ENCODE data around the gene USP9X.

USP9X gene

DNA sequence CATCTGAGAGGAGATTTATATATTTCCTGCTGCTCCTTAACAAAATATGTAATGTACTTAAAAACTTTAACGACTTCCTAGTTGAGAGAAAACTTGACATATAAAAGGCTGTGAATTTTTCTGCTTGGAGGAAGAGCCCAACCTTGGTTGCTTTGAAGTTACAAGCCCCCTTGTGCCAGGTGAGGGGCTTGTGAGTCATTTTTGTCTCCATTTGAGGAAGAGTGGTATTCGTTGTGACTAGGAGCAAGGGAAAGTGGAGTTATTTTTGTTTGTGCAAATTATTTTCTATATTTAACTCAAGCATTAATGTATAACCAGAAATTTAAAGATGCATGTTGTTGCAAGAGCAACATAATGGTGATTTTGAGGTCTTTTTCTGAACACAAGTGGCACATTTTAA, 149.7 kb downstream of the USP9X start:
- no peaks in the 10 kb centered on the region for H3K4me1 ChIP-seq (ENCODE audit: control insufficient read depth, insufficient read depth, low read length)
- no peaks in the 10 kb centered on the region for H3K36me3 ChIP-seq (ENCODE audit: control insufficient read depth, insufficient read depth, low read length)
- no peaks in the 10 kb centered on the region for H3K27me3 ChIP-seq (ENCODE audit: control insufficient read depth, insufficient read depth, low read length)
- H3K9ac ChIP-seq (ENCODE audit: low read length) = no peak overlapping the region
- no peaks in the 10 kb centered on the region for H3K9me3 ChIP-seq (ENCODE audit: control insufficient read depth, low read length)
- H3K4me3 ChIP-seq (ENCODE audit: low read length) = no peak overlapping the region

DNA sequence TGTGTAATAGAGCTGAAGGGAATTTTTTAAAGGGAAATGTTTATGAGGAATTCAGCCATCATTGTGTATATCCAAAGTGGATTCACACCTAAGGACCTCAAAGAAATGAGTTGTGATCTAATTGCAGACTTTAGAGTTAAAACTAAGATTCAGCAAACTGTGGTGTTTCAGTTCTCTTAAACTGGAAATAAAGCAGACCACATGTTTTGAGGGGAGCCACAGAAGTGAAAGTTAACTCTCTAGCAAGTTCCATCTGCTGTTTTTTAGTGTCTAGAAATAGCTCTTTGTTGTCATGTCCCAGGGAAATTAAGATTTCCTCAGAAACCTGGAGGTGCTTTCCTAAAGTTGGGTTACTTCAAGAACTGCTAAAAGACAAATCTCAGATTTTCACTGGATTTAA, 151.4 kb downstream of the USP9X start:
- no peak overlapping the region for H3K4me3 ChIP-seq (ENCODE audit: low read length)
- no peak overlapping the region for H3K9ac ChIP-seq (ENCODE audit: low read length)
- no peaks in the 10 kb centered on the region for H3K36me3 ChIP-seq (ENCODE audit: control insufficient read depth, insufficient read depth, low read length)
- no peaks in the 10 kb centered on the region for H3K4me1 ChIP-seq (ENCODE audit: control insufficient read depth, insufficient read depth, low read length)
- H3K27me3 ChIP-seq (ENCODE audit: control insufficient read depth, insufficient read depth, low read length) = no peaks in the 10 kb centered on the region
- H3K9me3 ChIP-seq (ENCODE audit: control insufficient read depth, low read length) = no peaks in the 10 kb centered on the region

DNA sequence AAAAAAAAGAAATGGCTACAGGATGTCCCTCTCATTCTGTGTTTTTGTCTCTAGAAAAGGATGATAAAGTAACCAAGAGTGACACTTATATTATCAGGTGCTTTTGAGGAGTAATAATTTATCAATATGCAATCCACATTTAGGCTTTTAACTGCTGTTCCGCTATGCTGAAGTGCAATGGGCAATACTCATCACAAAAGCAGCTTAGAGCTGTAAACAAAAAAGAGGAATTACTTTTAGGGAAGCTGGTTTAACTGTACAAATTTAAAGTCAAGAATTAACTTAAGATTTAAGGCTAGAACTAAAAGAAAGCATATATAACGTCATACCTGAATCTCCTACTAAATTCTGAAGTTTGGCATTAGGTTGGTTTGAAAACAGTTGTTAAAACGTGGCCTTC, 155.3 kb downstream of the USP9X start:
- no peak overlapping the region for H3K4me3 ChIP-seq (ENCODE audit: low read length)
- H3K36me3 ChIP-seq (ENCODE audit: control insufficient read depth, insufficient read depth, low read length) = no peaks in the 10 kb centered on the region
- no peaks in the 10 kb centered on the region for H3K9me3 ChIP-seq (ENCODE audit: control insufficient read depth, low read length)
- no peak overlapping the region for H3K9ac ChIP-seq (ENCODE audit: low read length)
- no peaks in the 10 kb centered on the region for H3K27me3 ChIP-seq (ENCODE audit: control insufficient read depth, insufficient read depth, low read length)
- no peaks in the 10 kb centered on the region for H3K4me1 ChIP-seq (ENCODE audit: control insufficient read depth, insufficient read depth, low read length)

DNA sequence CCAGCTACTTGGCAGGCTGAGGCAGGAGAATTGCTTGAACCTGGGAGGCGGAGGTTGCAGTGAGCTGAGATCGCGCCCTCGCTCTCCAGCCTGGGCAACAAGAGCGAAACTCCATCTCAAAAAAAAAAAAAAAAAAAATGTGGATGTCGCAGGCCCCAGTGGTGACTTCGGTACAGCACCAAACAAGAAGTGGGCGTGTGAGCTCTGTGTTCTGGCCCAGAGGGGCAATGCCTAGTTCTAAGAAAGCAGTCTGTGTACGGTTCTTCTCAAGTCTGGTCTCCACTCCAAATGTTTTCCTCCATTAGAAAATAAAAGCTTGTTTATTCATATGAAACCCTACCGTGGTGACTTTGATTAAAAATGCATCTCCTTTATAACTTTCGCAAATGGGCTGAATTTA, 156.7 kb downstream of the USP9X start:
- no peaks in the 10 kb centered on the region for H3K27me3 ChIP-seq (ENCODE audit: control insufficient read depth, insufficient read depth, low read length)

DNA sequence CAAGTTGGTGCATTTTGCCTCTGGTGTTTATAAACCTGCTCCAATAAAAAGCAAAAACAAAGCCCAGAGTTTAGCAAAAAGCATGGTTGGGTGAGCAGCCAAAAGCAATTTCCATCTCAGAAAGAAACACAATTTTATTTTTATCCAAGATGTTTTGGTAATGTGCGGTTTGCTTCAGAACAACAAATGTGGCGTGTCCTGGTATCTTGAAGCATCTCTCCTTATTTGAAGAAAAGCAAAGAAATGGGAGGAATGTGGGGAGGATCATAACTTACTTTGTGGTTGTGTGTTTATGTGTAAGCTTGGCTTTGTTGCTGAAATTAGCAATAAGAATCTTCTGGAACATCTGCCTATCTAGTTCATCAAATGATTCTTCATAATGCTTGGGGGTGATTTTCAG, 160.4 kb downstream of the USP9X start:
- Histone ChIP-seq H3K9ac (ENCODE audit: low read length) (no peak overlapping the region), H3K36me3 (ENCODE audit: control insufficient read depth, insufficient read depth, low read length) (no peaks in the 10 kb centered on the region), H3K4me1 (ENCODE audit: control insufficient read depth, insufficient read depth, low read length) (no peaks in the 10 kb centered on the region), H3K9me3 (ENCODE audit: control insufficient read depth, low read length) (no peaks in the 10 kb centered on the region), H3K27me3 (ENCODE audit: control insufficient read depth, insufficient read depth, low read length) (no peaks in the 10 kb centered on the region), H3K4me3 (ENCODE audit: low read length) (no peak overlapping the region)

More for the DNA sequence above, 156.7 kb downstream of the USP9X start:
- H3K4me1 ChIP-seq (ENCODE audit: control insufficient read depth, insufficient read depth, low read length) = no peaks in the 10 kb centered on the region
- no peak overlapping the region for H3K9ac ChIP-seq (ENCODE audit: low read length)
- no peaks in the 10 kb centered on the region for H3K9me3 ChIP-seq (ENCODE audit: control insufficient read depth, low read length)
- no peak overlapping the region for H3K4me3 ChIP-seq (ENCODE audit: low read length)
- H3K36me3 ChIP-seq (ENCODE audit: control insufficient read depth, insufficient read depth, low read length) = no peaks in the 10 kb centered on the region

DNA sequence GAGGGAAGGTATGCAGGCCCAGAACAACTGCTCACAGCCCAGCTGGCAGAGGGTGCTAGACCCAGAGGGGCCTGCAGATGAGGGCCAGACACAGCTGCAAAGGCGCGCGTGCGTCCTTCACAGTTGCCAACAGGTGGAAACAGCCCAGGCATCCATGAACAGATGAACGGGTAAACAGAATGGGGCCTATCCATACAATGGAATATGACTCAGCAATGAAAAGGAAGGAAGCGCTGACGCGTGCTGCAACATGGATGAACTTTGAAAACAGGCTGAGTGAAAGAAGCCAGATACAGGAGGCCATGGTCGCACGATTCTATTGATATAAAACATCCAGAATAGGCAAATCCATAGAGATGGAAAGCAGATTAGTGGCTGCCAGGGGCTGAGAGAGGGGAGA, 165.6 kb downstream of the USP9X start:
- Histone ChIP-seq H3K9me3 (ENCODE audit: control insufficient read depth, low read length) (no peaks in the 10 kb centered on the region), H3K4me3 (ENCODE audit: low read length) (no peak overlapping the region), H3K36me3 (ENCODE audit: control insufficient read depth, insufficient read depth, low read length) (no peaks in the 10 kb centered on the region), H3K27me3 (ENCODE audit: control insufficient read depth, insufficient read depth, low read length) (peaks cover 5% of the 10 kb centered on the region), H3K4me1 (ENCODE audit: control insufficient read depth, insufficient read depth, low read length) (no peaks in the 10 kb centered on the region), H3K9ac (ENCODE audit: low read length) (no peak overlapping the region)

DNA sequence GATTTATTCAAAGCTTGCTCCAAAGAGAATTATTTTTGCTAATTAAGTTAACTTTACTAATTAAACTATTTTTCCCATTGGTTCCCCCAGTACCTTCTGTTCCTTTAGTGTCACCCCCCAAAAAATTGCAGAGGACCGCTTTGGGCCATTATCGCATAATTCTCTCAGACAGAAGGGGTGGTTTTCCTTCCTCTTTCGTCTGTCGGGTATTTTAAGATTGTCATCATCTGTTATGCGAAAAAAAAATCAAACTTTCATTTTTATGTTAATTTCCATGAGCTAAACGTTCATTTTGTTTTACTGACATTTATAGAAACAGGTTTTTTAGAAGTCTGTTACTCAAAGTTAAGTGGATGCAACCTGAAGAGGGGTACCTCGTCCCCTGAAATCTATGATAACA, 172.6 kb downstream of the USP9X start:
- H3K9me3 ChIP-seq (ENCODE audit: control insufficient read depth, low read length) = no peaks in the 10 kb centered on the region
- H3K36me3 ChIP-seq (ENCODE audit: control insufficient read depth, insufficient read depth, low read length) = no peaks in the 10 kb centered on the region
- no peak overlapping the region for H3K4me3 ChIP-seq (ENCODE audit: low read length)
- H3K4me1 ChIP-seq (ENCODE audit: control insufficient read depth, insufficient read depth, low read length) = no peaks in the 10 kb centered on the region
- peaks cover 5% of the 10 kb centered on the region for H3K27me3 ChIP-seq (ENCODE audit: control insufficient read depth, insufficient read depth, low read length)
- H3K9ac ChIP-seq (ENCODE audit: low read length) = no peak overlapping the region

DNA sequence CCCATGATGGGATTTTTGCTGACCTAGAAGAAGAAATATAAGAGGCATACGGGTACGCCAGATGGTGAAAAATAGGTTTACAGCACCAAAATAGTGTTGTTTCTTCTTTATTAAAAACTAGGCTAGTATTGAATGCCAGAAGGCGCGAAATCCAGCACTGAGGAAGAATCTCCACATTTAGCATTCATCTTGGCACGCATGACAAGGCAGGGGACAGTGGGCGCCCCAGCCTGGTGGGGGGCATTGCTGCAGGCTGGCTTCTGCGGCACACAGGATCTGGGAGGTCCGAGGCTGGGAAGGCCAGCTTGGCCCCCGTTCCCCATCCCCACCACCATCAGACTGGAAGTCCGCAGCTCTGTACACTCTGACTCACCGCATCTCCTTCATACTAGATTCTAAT, 173.0 kb downstream of the USP9X start:
- Histone ChIP-seq H3K9me3 (ENCODE audit: control insufficient read depth, low read length) (no peaks in the 10 kb centered on the region), H3K4me3 (ENCODE audit: low read length) (no peak overlapping the region), H3K4me1 (ENCODE audit: control insufficient read depth, insufficient read depth, low read length) (no peaks in the 10 kb centered on the region), H3K27me3 (ENCODE audit: control insufficient read depth, insufficient read depth, low read length) (peaks cover under 1% of the 10 kb centered on the region), H3K9ac (ENCODE audit: low read length) (no peak overlapping the region), H3K36me3 (ENCODE audit: control insufficient read depth, insufficient read depth, low read length) (no peaks in the 10 kb centered on the region)

DNA sequence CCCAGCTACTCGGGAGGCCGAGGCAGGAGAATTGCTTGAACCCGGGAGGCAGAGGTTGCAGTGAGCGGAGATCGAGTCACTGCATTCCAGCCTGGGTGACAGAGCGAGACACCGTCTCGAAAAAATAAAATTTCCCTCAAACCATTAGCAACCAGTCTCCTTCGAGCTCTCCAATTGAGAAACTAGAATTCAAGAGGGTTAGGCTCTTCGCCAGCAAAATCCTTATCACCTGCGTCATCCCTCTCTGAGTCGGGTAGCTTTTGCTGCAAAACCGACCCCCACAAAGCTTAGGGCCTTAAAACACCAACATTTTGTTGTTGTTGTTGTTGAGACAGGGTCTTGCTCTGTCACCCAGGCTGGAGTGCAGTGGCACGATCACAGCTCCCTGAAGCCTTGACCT, 173.6 kb downstream of the USP9X start:
- H3K4me3 ChIP-seq (ENCODE audit: low read length) = no peak overlapping the region
- H3K27me3 ChIP-seq (ENCODE audit: control insufficient read depth, insufficient read depth, low read length) = no peaks in the 10 kb centered on the region
- no peaks in the 10 kb centered on the region for H3K36me3 ChIP-seq (ENCODE audit: control insufficient read depth, insufficient read depth, low read length)
- H3K9ac ChIP-seq (ENCODE audit: low read length) = no peak overlapping the region
- no peaks in the 10 kb centered on the region for H3K4me1 ChIP-seq (ENCODE audit: control insufficient read depth, insufficient read depth, low read length)
- H3K9me3 ChIP-seq (ENCODE audit: control insufficient read depth, low read length) = no peaks in the 10 kb centered on the region

DNA sequence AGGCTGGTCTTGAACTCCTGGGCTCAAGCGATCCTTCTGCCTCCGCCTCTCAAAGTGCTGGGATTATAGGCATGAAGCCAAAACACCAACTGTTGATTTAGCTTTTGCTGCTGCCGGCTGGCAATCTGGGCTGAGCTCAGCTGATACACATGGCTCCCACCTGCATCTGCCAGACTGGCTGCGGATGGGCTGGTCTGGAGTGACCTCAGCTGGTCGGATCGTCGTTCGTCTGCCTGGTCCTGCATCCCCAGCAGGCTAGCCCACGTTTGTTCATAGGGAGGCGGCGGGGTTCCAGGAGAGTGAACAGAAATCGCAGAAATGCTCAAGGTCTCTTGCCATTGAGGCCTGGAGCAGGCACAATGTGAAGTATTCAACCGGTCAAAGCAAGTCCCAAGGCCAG, 174.3 kb downstream of the USP9X start:
- no peaks in the 10 kb centered on the region for H3K4me1 ChIP-seq (ENCODE audit: control insufficient read depth, insufficient read depth, low read length)

DNA sequence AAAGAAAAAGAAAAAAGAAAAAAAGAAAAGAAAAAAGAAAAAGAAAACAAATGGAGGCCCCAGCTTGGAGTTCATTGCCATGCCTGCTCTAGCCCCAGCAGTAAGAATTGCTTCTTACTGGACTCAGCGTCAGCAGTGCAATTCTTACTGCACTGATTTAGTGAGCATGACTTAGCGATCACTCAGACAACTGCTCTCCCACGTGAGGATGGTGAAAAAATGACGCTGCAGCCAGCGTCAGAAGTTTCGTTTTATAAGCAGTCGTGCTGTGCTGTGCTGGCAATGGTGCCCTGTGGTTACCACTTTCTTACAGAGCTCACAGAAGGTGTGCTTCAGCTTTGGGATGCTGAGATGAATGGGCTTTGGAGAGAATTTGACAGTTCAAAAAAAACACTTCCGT, 180.4 kb downstream of the USP9X start:
- H3K4me1 ChIP-seq (ENCODE audit: control insufficient read depth, insufficient read depth, low read length) = no peaks in the 10 kb centered on the region
- H3K36me3 ChIP-seq (ENCODE audit: control insufficient read depth, insufficient read depth, low read length) = no peaks in the 10 kb centered on the region
- no peaks in the 10 kb centered on the region for H3K9me3 ChIP-seq (ENCODE audit: control insufficient read depth, low read length)
- no peaks in the 10 kb centered on the region for H3K27me3 ChIP-seq (ENCODE audit: control insufficient read depth, insufficient read depth, low read length)
- H3K4me3 ChIP-seq (ENCODE audit: low read length) = no peak overlapping the region
- no peak overlapping the region for H3K9ac ChIP-seq (ENCODE audit: low read length)

More for the DNA sequence above, 174.3 kb downstream of the USP9X start:
- no peaks in the 10 kb centered on the region for H3K36me3 ChIP-seq (ENCODE audit: control insufficient read depth, insufficient read depth, low read length)
- H3K4me3 ChIP-seq (ENCODE audit: low read length) = no peak overlapping the region
- H3K9me3 ChIP-seq (ENCODE audit: control insufficient read depth, low read length) = no peaks in the 10 kb centered on the region
- H3K27me3 ChIP-seq (ENCODE audit: control insufficient read depth, insufficient read depth, low read length) = no peaks in the 10 kb centered on the region
- no peak overlapping the region for H3K9ac ChIP-seq (ENCODE audit: low read length)

DNA sequence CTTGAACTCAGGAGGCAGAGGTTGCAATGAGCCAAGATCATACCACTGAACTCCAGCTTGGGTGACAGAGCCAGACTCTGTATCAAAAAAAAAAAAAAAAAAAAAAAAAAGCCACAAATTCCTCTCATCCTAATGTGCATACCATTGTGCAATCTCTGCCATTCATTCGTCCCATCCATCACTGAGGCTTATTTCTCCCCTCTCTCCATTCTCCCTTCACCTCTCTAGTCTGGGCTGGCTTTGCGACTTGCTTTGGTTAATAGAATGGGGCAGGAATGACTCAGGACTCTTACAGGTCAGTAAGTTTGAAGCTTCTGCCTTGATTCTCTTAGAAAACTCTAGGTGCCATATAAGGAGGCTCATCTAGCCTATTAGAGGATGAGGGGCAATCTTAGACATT, 188.4 kb downstream of the USP9X start:
- Histone ChIP-seq H3K36me3 (ENCODE audit: control insufficient read depth, insufficient read depth, low read length) (no peaks in the 10 kb centered on the region), H3K27me3 (ENCODE audit: control insufficient read depth, insufficient read depth, low read length) (no peaks in the 10 kb centered on the region), H3K4me3 (ENCODE audit: low read length) (no peak overlapping the region), H3K4me1 (ENCODE audit: control insufficient read depth, insufficient read depth, low read length) (no peaks in the 10 kb centered on the region), H3K9me3 (ENCODE audit: control insufficient read depth, low read length) (no peaks in the 10 kb centered on the region), H3K9ac (ENCODE audit: low read length) (no peak overlapping the region)

Data from mucosa of stomach (tissue), 1 donor.